Right lobe of liver (tissue), 6 donors: ENCODE measurements around the gene C6orf15. TPM values are rescaled to one million over a fixed set of nuclear protein-coding genes. Genes with fewer than 3 reads are reported as not detected.

Experiments used
- ATAC-seq, 4 donors: fragments of 200-7000 bp; cut with Tn5 transposase; one replicate each; pipeline ENCODE4 v1.9.1; 2020; ENCODE audit warnings: mild to moderate bottlenecking in 4 of 4, moderate library complexity in 4 of 4
- DNase-seq, 3 donors: peaks; one replicate each; pipeline ENCODE4 v3.0.0-alpha.2; 2020
- H3K27ac ChIP-seq, 3 donors: fragments of 200-600 bp; one replicate each; pipeline ENCODE4 v1.8.0; 2022
- H3K27me3 ChIP-seq, 2 donors: fragments of 200-600 bp; one replicate each; pipeline ENCODE4 v1.8.0; 2022
- H3K36me3 ChIP-seq, 4 donors: fragments of 200-600 bp; sonication (generic) in 1 of 4; one replicate each; pipeline versions ENCODE4 v1.5.1 to v1.8.0; 2017 to 2022; ENCODE audit warnings: control low read depth in 1 of 4
- H3K4me1 ChIP-seq, 4 donors: fragments of 200-600 bp; sonication (generic) in 1 of 4; one replicate each; pipeline versions ENCODE4 v1.5.1 to v1.8.0; 2017 to 2022; ENCODE audit warnings: control low read depth in 1 of 4
- H3K4me3 ChIP-seq, 3 donors: fragments of 200-600 bp; one replicate each; pipeline ENCODE4 v1.8.0; 2022
- H3K9me3 ChIP-seq, 4 donors: fragments of 200-600 bp; sonication (generic) in 1 of 4; one replicate each; pipeline versions ENCODE4 v1.5.1 to v1.8.0; 2017 to 2022; ENCODE audit warnings: control low read depth in 1 of 4
- CTCF ChIP-seq, 4 donors: fragments of 200-600 bp in 3 of 4; fragments of 450-650 bp in 1 of 4; IDR thresholded peaks; one replicate each; pipeline versions ENCODE4 v1.5.1 to v1.8.0; 2016 to 2022; ENCODE audit warnings: antibody characterized with exemption in 4 of 4, mild to moderate bottlenecking in 2 of 4
- POLR2A ChIP-seq: fragments of 450-650 bp; IDR thresholded peaks from one replicate; pipeline ENCODE4 v1.6.1; 2017; ENCODE audit warnings: antibody characterized with exemption, mild to moderate bottlenecking
- WGBS: methylation state at CpG from one replicate; pipeline ENCODE4 v1.1.6; 2018; ENCODE audit warnings: low coverage, low lambda C conversion rate; ENCODE audit not compliant: insufficient coverage; ENCODE audit errors: missing lambda C conversion rate; 5-methylcytosine and 5-hydroxymethylcytosine counted together
- intact Hi-C, 2 donors: fragments of 100-400 bp; cut with DNase I; formaldehyde crosslinking; loops; one replicate each; pipeline versions ENCODE4 v1.11.2 to v1.14.1; 2022
- total RNA-seq, 6 experiments: library from RNA; depleted of rRNA in 2 of 6; stranded (reverse); fragments of >200 nt in 2 of 6; fragmentation: NEBNext Ultra II Directional in 3 of 6; extraction: Animal tissue kit (Norgen Biotek cat#: 25700) in 3 of 6; gene quantifications; one replicate each; pipeline versions ENCODE4 v1.1.0 to v1.2.4, GENCODE V29; 2016 to 2023
- donor health status: DM: no; HTN: yes; CAD: no.
- donor health status: DM: no; HTN: no; CAD: no.
- donor health status: DM: no; HTN: no; CAD: no.
- donor health status: DM: no; HTN: yes; CAD: no.
- donor health status: DM: no; HTN: yes; CAD: no.

Gene C6orf15
- total RNA-seq, 6 experiments from 2014 or later = not detected

- Histone ChIP-seq H3K9me3 (no peaks in the 10 kb centered on the region), H3K27me3 (no peaks in the 10 kb centered on the region), H3K4me3 (no peak overlapping the region), H3K4me1 (no peaks in the 10 kb centered on the region), H3K36me3 (no peaks in the 10 kb centered on the region), H3K27ac (no peak overlapping the region)
- 53% methylated on average over 9 of the region's 11 CpGs for WGBS
- DNase-seq (no peak), ATAC-seq (peak; percentile 36 to 39 (median 38))
- intact Hi-C loops = no loop called here
- TF ChIP-seq POLR2A = no peak
- no peak for TF ChIP-seq CTCF (IDR thresholded peaks at IDR 0.05)
Measured at GRCh38 chr6:31143148-31143547, 30.8 kb upstream of the C6orf15 start.

- no peaks in the 10 kb centered on the region for H3K4me1 ChIP-seq
- H3K27me3 ChIP-seq = no peaks in the 10 kb centered on the region
- TF ChIP-seq CTCF (IDR thresholded peaks at IDR 0.05) (no peak), POLR2A (no peak)
- no peak overlapping the region for H3K4me3 ChIP-seq
- WGBS = 73% methylated on average over 2 of the region's 2 CpGs
- no peaks in the 10 kb centered on the region for H3K9me3 ChIP-seq
- no peak for DNase-seq
- intact Hi-C loops = no loop called here
- ATAC-seq = no peak
- H3K27ac ChIP-seq = no peak overlapping the region
- H3K36me3 ChIP-seq = no peaks in the 10 kb centered on the region
Measured at GRCh38 chr6:31142361-31142761, 30.0 kb upstream of the C6orf15 start.

- WGBS = no CpG with 5 or more reads among the region's 15 CpGs
- TF ChIP-seq CTCF (IDR thresholded peaks at IDR 0.05) = no peak
- Histone ChIP-seq H3K27ac (no peak overlapping the region), H3K36me3 (no peaks in the 10 kb centered on the region), H3K4me3 (no peak overlapping the region), H3K9me3 (no peaks in the 10 kb centered on the region), H3K4me1 (no peaks in the 10 kb centered on the region), H3K27me3 (no peaks in the 10 kb centered on the region)
- ATAC-seq (no peak), DNase-seq (no peak)
- intact Hi-C loops = no loop called here
Measured at GRCh38 chr6:31140643-31141042, 28.3 kb upstream of the C6orf15 start.

- no peak overlapping the region for H3K4me3 ChIP-seq
- ATAC-seq (peak in 1 of 4 donors; percentile 22), DNase-seq (no peak)
- intact Hi-C loops = loop anchor here (5.0 to 10.0 kb wide), 3 partner anchors 53 to 238 kb away; no protein-coding TSS in a partner anchor
- H3K4me1 ChIP-seq = no peaks in the 10 kb centered on the region
- H3K27ac ChIP-seq = no peak overlapping the region
- H3K27me3 ChIP-seq = no peaks in the 10 kb centered on the region
- H3K9me3 ChIP-seq = no peaks in the 10 kb centered on the region
- no peaks in the 10 kb centered on the region for H3K36me3 ChIP-seq
- TF ChIP-seq POLR2A (no peak), CTCF (IDR thresholded peaks at IDR 0.05) (no peak)
- 45% methylated on average over 3 of the region's 4 CpGs for WGBS
Measured at GRCh38 chr6:31139599-31139998, 27.2 kb upstream of the C6orf15 start.

GRCh38 chr6:31138982-31139381, 26.6 kb upstream of the C6orf15 start, which contains the start of gene PSORS1C2:
PSORS1C2 (minus strand) TSS chr6:31139066; CDS start chr6:31139026, 40 bp downstream.
- intact Hi-C loops = loop anchor here (5.0 to 10.0 kb wide), 3 partner anchors 53 to 238 kb away; no protein-coding TSS in a partner anchor
- no peak within 1 kb of the TSS for H3K27ac ChIP-seq

More at GRCh38 chr6:31138982-31139381, 26.6 kb upstream of the C6orf15 start, which contains the start of gene PSORS1C2:
- Histone ChIP-seq H3K27me3 (no peaks in the 10 kb centered on the region), H3K36me3 (no peaks in the 10 kb centered on the region), H3K4me1 (no peaks in the 10 kb centered on the region), H3K4me3 (no peak within 1 kb of the TSS), H3K9me3 (no peaks in the 10 kb centered on the region)
- no CpG with 5 or more reads among the region's 4 CpGs for WGBS
- DNase-seq (no peak), ATAC-seq (no peak)
- TF ChIP-seq POLR2A = no peak
- no peak for TF ChIP-seq CTCF (IDR thresholded peaks at IDR 0.05)
